HG03159 (cell line): Measurements from ENCODE around the gene RPS6KA3.

Experiments used
- ATAC-seq: cut with Tn5 transposase; IDR thresholded peaks from one replicate; pipeline ENCODE4 v1.9.1; 2021; ENCODE audit warnings: mild to moderate bottlenecking, moderate library complexity; ENCODE audit not compliant: unreplicated experiment

RPS6KA3 gene

DNA sequence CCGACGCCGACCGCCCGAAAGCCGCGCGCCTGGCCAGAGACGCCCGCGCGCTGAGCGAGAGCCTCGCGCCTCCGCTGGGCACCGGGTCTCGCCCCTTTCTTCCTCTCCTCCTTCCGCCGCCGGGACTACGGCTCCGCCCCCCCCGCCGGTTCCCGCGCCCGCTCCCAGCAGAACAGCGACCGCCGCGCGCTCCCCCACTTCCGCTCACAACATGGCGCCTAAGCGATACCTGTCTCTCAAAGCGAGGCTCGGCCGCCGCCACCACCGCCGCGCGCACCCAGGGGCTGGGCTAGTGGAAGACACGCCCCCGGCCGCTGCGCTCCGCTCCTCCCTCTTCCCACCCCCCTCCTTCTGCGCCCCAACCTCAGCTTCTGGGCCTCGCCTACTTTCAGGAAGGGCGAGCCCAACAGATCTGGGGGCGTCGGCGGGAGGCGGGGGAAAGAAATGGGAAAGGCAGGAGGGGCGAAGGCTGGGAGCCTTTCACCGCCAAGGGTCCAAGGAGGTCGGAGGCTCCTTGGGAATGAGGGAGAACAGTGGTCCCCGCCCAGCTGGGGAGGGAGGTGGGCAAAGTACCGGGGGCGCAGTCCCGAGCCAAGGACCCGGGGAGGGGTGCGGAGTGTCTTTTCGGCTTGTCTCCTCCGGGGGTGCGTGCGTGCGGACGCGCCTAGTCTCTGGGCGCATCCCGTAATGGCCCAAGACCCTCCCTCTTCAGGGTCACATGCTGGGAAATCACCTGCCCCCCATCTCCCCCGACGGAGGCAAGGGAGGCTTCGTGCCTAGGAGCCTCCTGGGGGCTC is at the start of gene RPS6KA3:
Gene RPS6KA3 (minus strand): TSS at position 100 of the 797 bp plus-strand sequence. CDS start 277 bp downstream, outside the sequence.
- ATAC-seq: peak; percentile 79

DNA sequence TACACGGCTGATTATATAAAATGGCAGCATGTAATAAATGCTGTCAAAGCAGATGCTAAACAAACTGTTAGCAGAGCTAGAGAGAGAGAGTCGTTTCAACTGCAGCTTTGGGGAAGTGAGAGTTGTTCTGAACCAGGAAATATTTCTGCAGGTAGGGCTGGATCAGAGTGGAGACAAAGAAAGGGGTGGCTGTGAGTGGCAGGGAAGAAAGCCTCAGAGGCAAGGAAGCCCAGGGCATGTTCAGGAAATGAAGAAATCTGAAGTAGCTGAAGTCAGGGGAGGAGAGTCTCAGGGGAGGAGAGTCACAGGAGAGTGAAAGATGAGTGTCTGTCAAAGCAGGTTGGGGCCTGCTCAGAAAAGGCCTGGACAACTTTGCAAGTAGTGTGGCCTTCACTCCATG is 48.4 kb upstream of the RPS6KA3 start:
- peak; percentile 79 for ATAC-seq

DNA sequence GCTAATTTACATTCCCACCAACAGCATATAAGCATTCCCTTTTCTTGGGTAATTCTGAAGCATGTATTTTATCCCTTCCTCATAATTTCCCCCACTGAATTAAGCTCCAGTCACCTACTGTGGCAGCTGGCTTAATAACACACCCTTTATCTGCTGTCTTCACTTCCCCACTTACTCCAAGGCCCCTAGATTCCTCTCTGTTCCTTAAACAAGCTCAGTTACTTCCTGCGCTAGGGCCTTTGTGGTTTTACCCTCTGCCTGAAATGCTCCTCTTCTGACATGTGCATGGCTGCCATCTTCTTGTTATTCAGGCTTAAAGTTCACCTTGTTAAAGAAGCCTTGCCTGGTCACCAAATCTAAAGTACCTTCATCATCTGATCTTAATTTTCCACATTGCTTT is 47.2 kb upstream of the RPS6KA3 start:
- ATAC-seq: no peak

GRCh38 chrX:20312018-20312417 is 45.3 kb upstream of the RPS6KA3 start:
- no peak for ATAC-seq

DNA sequence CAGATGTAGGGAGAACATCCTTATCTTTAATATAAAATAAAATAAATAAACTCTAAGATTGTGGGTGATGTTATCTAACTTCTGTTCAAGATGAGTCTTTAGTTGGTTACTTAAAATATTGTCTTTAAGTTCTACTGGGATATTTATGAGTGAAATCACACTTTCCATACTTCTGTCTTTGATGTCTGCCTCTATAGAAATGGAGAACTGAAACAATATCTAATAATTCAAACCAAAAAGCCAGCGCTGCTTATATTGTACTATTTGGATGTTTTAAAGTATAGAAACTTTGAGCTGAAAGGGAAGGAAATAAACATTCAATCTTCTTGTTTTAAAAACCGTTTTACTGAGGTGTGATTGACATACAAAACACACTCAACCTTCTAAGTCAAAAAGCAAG is 44.8 kb upstream of the RPS6KA3 start:
- no peak for ATAC-seq

- ATAC-seq: no peak
Measured at GRCh38 chrX:20309806-20310205, 43.1 kb upstream of the RPS6KA3 start.

DNA sequence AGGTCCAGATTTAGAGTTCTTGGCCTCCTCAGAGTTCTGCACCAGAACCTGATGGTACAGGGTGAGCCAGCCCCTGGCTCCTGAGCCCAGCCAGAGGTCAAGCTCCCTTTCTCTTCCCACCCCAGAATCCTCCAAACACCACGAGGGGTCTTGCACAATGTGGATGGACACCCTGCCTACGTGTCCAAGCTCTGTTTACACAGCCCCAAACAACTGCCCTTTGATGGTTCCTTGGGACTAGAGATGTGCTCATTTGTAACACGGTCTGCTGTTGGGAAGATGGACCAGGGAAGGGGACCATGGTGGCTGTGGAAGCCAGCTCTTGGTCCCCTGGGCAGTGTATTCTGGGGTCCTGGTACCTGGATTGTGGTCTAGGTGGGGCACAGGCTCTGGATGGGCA is 40.0 kb upstream of the RPS6KA3 start:
- ATAC-seq: no peak

DNA sequence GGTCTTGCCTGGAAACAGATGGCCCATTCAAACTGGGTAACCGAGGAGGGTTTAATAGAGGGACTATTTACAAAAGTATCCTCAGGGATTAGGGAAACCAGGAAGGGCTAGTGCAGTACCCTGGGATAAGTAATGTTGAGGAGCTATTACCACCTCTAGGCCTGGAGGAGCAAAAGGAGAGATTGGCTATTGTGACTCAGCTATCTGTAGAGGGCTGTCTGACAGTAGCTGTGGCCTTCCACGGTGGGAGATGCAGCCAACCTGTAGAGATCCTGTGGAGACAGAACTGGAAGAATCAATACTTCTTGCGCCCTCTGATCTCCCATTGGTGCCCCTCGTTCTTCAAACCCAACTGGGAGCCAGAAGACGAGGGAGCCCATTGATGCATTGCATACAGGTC is 34.1 kb upstream of the RPS6KA3 start:
- no peak for ATAC-seq

GRCh38 chrX:20294957-20295356 is 28.2 kb upstream of the RPS6KA3 start:
- no peak for ATAC-seq

DNA sequence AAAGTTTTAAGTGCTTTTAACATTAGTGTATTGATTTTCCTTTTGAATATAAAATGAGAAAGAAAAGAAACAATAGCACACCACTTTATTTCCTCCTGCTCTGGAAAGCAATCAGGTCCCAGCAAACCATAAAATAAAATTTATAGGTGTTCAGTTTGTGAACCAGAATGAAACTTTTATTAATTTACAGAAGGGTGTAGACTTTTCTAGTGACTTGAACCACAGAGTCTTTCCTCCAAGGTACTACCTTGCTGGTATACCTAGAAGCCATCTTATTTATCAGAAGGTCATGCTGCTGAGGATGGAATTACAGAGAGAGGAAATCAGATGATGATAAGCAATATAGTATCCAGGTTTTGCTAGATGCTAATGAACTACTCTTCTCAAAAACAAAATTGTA is 27.6 kb upstream of the RPS6KA3 start:
- ATAC-seq: no peak

DNA sequence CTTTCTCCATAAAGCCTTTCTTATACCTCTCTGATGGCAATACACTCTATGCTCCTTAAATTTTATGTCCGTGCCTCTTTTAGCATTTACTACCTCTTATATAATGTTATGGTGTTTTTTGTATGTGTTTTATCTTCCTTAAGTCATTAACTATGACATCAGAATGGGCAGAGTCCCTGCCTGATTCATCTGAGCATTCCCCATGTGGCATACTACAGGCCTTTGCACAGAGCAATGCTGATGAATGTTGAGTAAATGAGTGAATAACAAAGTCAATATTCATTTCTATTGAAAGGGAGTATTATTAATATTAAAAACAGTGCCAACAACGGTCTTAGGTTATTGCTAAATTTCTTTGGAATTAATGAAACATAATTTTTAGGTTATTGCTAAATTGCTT is 18.8 kb upstream of the RPS6KA3 start:
- no peak for ATAC-seq

DNA sequence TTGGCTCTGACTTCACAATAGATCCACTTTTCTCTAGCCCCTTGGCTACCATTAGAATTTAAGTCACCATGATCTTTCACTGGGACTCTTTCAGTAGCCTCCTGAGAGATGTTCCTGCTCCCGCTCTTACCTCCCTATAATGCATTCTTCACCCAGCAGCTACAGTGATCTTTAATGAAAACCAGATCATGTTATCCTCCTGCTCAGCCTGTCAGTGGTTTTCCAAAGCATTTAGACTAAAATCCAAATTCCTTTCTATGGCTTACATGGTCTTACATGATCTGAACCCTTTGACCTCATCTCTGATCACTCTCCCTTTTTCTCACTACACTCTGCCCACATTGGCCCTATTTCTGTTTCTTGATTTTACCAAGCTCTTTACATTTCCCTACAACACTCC is 18.3 kb upstream of the RPS6KA3 start:
- no peak for ATAC-seq

DNA sequence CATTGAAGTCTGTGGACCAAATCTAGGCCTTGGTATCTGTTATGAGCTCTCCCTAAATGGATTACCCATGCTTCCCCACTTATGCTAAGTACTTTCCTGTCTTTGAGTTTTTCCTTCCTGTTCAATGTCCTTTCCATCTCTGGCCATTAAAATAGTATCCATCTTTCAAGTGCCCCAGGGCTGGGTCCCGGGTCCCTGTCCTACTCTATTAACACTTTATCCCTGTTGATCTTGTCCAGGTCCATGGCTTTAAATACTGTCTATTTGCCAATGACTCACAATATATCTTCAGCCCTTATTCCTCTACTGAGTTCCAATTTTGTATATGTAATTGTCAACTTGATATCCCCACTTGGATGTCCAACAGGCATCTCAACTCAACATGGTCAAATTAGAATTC is 17.7 kb upstream of the RPS6KA3 start:
- ATAC-seq: no peak

DNA sequence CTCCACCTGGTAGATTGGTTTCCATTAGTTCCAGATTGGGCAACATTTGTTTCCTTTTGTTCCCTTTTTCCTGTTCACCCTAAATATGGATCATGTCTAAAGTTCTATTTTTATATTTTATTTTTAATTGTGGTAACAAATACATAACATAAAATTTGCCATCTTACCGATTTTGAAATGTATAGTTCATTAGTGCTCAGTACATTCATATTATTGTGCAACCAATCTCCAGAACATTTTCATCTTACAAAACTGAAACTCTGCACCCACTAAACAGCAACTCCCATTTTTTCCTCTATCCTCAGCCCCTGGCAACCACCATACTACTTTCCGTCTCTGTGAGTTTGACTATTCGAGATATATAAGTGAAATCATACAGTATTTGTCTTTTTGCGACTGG is 14.2 kb upstream of the RPS6KA3 start:
- ATAC-seq: no peak

GRCh38 chrX:20274121-20274520 is 7.4 kb upstream of the RPS6KA3 start:
- no peak for ATAC-seq

DNA sequence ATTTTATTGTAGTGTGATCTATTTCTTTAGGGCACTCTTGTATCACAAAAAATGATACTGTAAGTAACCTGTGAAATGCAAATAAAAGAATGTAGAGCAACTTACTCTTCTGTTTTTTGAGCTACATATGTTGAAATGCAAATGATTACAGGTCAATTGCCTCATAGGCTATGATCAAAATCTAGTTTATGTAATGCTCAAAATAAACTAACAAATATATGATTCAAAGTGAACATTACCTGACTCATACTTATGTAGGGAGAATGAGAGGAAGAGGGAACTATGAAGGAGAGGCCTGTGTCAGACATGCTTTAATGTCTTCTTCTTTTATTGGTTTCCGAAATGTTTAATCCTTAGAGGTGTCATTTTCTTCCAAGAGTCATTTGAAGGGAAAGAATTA is 5.0 kb upstream of the RPS6KA3 start:
- no peak for ATAC-seq

GRCh38 chrX:20271186-20271585 is 4.5 kb upstream of the RPS6KA3 start:
- ATAC-seq: no peak

- ATAC-seq: no peak
Measured at GRCh38 chrX:20270562-20270890, 3.8 kb upstream of the RPS6KA3 start.

DNA sequence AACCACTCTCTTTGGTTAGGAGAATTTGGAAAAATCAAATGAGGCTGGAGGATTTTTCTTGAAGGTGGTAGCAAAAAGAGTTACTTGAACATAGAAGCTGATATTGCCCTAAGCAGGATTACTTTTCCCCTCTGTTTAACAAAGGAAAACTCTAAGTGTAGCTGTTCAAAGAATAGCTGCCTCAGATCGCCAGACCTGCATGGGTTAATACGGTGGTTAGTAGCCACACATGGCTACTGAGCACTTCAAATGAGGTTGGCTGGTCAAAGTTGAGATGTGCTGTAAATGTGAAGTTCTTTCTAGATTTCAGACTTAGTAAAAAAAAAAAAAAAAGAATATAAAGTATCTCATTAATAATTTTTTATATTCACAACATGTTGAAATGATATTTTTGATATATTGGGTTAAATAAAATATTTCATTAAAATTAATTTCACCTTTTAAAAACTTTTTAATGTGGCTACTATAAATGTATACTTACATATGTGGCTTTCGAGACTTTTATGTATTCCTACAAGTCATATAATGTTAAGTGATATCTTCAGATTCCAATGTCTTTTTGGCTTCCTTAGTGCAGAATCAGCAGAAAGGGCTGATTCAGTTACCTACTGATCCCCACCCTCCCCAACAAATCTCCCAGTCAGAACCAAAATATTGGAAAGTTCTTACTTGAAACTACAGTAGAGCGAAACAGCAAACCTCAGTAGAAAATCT is 3.3 kb upstream of the RPS6KA3 start:
- ATAC-seq: no peak

DNA sequence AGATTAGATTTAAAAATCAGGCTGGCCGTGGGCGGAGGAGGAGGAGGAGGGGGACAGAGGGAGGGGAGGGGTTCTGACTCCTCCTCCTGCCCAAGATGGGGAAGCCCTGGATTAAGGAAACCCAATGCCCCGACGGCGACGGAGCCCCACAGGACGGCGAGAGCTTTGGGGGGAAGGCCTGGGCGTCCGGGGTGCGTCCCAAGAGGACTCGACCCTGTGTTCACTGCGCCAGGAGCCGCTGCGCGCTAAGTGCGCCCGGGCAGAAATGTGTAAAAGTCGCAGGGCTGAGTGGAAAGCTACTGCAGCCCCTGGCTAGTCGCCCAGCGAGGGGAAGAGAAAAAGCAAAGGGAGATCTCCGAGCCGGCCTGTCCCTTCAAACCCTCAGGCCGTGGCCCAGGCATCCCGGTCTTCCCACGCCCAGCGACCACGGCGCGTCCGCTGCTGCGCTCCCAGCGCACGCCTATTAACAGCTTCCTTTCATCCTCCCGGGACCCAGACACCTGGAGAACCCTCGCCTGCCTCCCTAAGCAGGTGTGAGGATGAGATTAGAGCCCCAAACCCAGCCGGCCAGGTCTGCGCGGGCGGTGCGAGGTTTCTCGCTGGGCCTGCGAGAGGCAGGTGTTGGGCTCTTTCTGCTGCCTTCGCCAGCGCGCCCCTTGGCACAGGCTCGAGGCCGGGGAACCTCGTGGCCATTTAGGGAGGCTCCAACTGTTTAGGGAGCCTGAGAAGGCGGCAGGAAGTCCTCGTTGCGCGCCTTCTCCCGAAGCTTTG is 1.4 kb upstream of the RPS6KA3 start:
- no peak for ATAC-seq

DNA sequence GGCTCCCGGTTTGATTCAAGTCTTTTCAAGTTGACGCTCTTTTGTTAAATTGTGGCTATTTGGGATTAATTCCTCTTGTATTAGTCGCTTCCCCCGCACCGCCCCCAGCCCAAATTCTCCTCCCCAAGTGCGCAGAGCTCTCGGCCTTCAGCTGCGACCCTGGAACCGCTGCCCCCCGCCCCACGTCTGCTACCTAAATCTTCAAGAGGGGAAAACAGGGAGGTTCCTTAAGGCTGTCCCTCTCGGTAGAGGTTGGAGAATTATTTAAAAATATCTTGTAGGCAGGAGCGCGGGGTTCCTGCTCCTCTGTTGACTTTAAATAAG is 860 bp upstream of the RPS6KA3 start:
- ATAC-seq: no peak
